HepG2 (cell line): ENCODE data around the gene NUDT22. TPM values are rescaled to one million over a fixed set of nuclear protein-coding genes. Genes with fewer than 3 reads are reported as not detected.

Experiments
- AHR ChIP-seq: IDR thresholded peaks from 2 replicates; pipeline ENCODE4 v1.6.1; 2018; ENCODE audit warnings: missing genetic modification reagents, missing compliant biosample characterization
- BCL6 ChIP-seq: IDR thresholded peaks from 2 replicates; pipeline ENCODE4 v1.6.1; 2016; ENCODE audit warnings: missing genetic modification reagents, missing compliant biosample characterization
- BHLHE40 ChIP-seq: IDR thresholded peaks from 2 replicates; pipeline ENCODE4 v1.6.1; 2011; ENCODE audit warnings: low read length, improper control_type of control experiment
- CC2D1A ChIP-seq: sonication (generic); formaldehyde crosslinking; IDR thresholded peaks from 2 replicates; pipeline ENCODE4 v1.8.1; 2023; ENCODE audit warnings: mild to moderate bottlenecking, missing genetic modification reagents
- FLYWCH1 ChIP-seq: sonication (generic); formaldehyde crosslinking; IDR thresholded peaks from 2 replicates; pipeline ENCODE4 v1.8.1; 2023; ENCODE audit warnings: mild to moderate bottlenecking, missing genetic modification reagents
- HNRNPLL ChIP-seq: fragments of 200-400 bp; formaldehyde crosslinking; IDR thresholded peaks from 2 replicates; pipeline ENCODE4 v1.6.1; 2017; ENCODE audit warnings: mild to moderate bottlenecking, low read depth, low read length; ENCODE audit not compliant: poor library complexity, severe bottlenecking
- HOXD1 ChIP-seq: sonication (generic); formaldehyde crosslinking; IDR thresholded peaks from 2 replicates; pipeline ENCODE4 v1.5.0; 2020; ENCODE audit warnings: missing genetic modification reagents
- JUND ChIP-seq: sonication (generic); formaldehyde crosslinking; IDR thresholded peaks from 2 replicates; pipeline ENCODE4 v1.8.0; 2022; ENCODE audit warnings: mild to moderate bottlenecking, missing genetic modification reagents
- KDM6A ChIP-seq: IDR thresholded peaks from 2 replicates; pipeline ENCODE4 v1.6.1; 2016; ENCODE audit warnings: low read depth
- MYNN ChIP-seq: sonication (generic); formaldehyde crosslinking; IDR thresholded peaks from 2 replicates; pipeline ENCODE4 v1.4.0; 2020; ENCODE audit warnings: mild to moderate bottlenecking, low read depth, missing genetic modification reagents
- NFE2 ChIP-seq: sonication (generic); formaldehyde crosslinking; IDR thresholded peaks from 2 replicates; pipeline ENCODE4 v1.4.0; 2020; ENCODE audit warnings: missing genetic modification reagents
- NFKBIZ ChIP-seq: IDR thresholded peaks from 2 replicates; pipeline ENCODE4 v1.6.1; 2018; ENCODE audit warnings: missing genetic modification reagents, missing compliant biosample characterization
- PAF1 ChIP-seq: IDR thresholded peaks from 2 replicates; pipeline ENCODE4 v1.6.1; 2016; ENCODE audit warnings: missing genetic modification reagents, missing compliant biosample characterization
- RFX5 ChIP-seq: IDR thresholded peaks from 2 replicates; pipeline ENCODE4 v1.6.1; 2011; ENCODE audit warnings: low read depth, low read length, improper control_type of control experiment
- SOX5 ChIP-seq: IDR thresholded peaks from 2 replicates; pipeline ENCODE4 v1.6.1; 2016; ENCODE audit warnings: borderline replicate concordance
- SPEN ChIP-seq: sonication (generic); formaldehyde crosslinking; IDR thresholded peaks from 2 replicates; pipeline ENCODE4 v1.5.1; 2020; ENCODE audit warnings: low read depth, mild to moderate bottlenecking, missing genetic modification reagents
- THYN1 ChIP-seq: sonication (generic); formaldehyde crosslinking; IDR thresholded peaks from 2 replicates; pipeline ENCODE4 v1.8.1; 2023; ENCODE audit warnings: low read depth, mild to moderate bottlenecking, moderate library complexity, missing genetic modification reagents, borderline replicate concordance
- ZFP1 ChIP-seq: IDR thresholded peaks from 2 replicates; pipeline ENCODE4 v1.6.1; 2016
- ZNF138 ChIP-seq: sonication (generic); formaldehyde crosslinking; IDR thresholded peaks from 2 replicates; pipeline ENCODE4 v1.5.0; 2020; ENCODE audit warnings: mild to moderate bottlenecking, low read depth, missing genetic modification reagents
- ZNF160 ChIP-seq: sonication (generic); formaldehyde crosslinking; IDR thresholded peaks from 2 replicates; pipeline ENCODE4 v1.8.0; 2022; ENCODE audit warnings: mild to moderate bottlenecking, inconsistent platforms, missing genetic modification reagents
- ZNF605 ChIP-seq: sonication (generic); formaldehyde crosslinking; IDR thresholded peaks from 2 replicates; pipeline ENCODE4 v1.8.0; 2022; ENCODE audit warnings: mild to moderate bottlenecking, missing genetic modification reagents
- ZNF776 ChIP-seq: sonication (generic); formaldehyde crosslinking; IDR thresholded peaks from 2 replicates; pipeline ENCODE4 v1.4.0; 2020; ENCODE audit warnings: mild to moderate bottlenecking, missing genetic modification reagents
- ZSCAN30 ChIP-seq: sonication (generic); formaldehyde crosslinking; IDR thresholded peaks from 2 replicates; pipeline ENCODE4 v1.5.0; 2020; ENCODE audit warnings: mild to moderate bottlenecking, missing genetic modification reagents
- polyA plus RNA-seq, 8 experiments: library from polyadenylated mRNA; depleted of rRNA in 3 of 8; stranded (reverse) in 7 of 8; unstranded in 1 of 8; fragments of >200 nt; fragmentation: Illumina TruSeq in 4 of 8; extraction: Trizol in 4 of 8; gene quantifications; 2 replicates each; pipeline versions ENCODE4 v1.2.1 to v1.2.3, GENCODE V29; 2011 to 2016; ENCODE audit warnings: low read depth in 4 of 8, missing spikeins in 1 of 8, mixed read lengths in 1 of 8; ENCODE audit not compliant: insufficient read depth in 1 of 8
- total RNA-seq, 5 experiments: library from RNA; depleted of rRNA; stranded (reverse); fragments of >200 nt; fragmentation: Illumina TruSeq; extraction: Trizol; gene quantifications; 2 replicates each; pipeline ENCODE4 v1.2.3, GENCODE V29; 2016; ENCODE audit warnings: low read depth in 1 of 5
- TF ChIP-seq, protein P1 (sequence below): sonication (generic); formaldehyde crosslinking; IDR thresholded peaks from 2 replicates; pipeline ENCODE4 v1.8.0; 2022; ENCODE audit warnings: missing genetic modification reagents, mild to moderate bottlenecking, moderate library complexity, borderline replicate concordance
- TF ChIP-seq, protein P2 (sequence below): sonication (generic); formaldehyde crosslinking; IDR thresholded peaks from 2 replicates; pipeline ENCODE4 v1.5.0; 2020; ENCODE audit warnings: mild to moderate bottlenecking, missing genetic modification reagents, borderline replicate concordance
- TF ChIP-seq, protein P3 (sequence below): sonication (generic); formaldehyde crosslinking; IDR thresholded peaks from 2 replicates; pipeline ENCODE4 v1.8.0; 2022; ENCODE audit warnings: mild to moderate bottlenecking, missing genetic modification reagents, moderate library complexity
- TF ChIP-seq, protein P4 (sequence below): IDR thresholded peaks from 2 replicates; pipeline ENCODE4 v1.6.1; 2016

Gene NUDT22
- total and polyA plus RNA-seq, 2 of the 13 experiments (the other 11 are each of a cell fraction or from before 2014, with no cell fraction given) = 33.5 to 39.8 TPM

DNA sequence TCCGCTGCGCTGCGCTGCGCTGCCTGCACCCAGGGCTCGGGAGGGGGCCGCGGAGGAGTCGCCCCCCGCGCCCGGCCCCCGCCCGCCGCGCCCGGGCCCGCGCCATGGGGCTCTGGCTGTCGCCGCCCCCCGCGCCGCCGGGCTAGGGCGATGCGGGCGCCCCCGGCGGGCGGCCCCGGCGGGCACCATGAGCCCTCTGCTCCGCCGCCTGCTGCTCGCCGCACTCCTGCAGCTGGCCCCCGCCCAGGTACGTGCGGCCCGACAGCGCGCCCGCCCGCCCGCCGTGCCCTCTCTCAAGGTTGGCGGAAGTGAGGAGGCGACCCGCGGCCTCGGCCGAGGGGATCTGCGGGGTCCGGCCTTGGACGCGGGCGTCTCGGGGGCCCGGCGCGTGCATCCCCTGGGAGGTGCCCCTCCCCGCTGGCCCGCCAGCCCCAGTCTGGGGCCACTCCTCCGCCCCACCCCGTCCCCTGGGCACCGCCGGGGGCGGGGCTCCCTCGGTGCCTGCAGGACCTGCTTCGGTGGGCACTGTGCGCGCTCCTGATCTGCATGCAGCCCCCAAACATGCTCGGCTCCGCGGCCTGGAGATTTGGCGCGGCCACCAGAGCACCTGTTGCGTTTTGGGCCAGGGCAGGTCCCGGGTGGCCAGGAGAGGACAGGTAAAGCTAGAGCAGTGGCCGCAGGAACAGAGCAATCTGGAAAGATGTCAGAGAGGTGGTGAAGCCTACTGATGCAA is 8.7 kb downstream of the NUDT22 start (continued):
- TF ChIP-seq, protein P1, sequence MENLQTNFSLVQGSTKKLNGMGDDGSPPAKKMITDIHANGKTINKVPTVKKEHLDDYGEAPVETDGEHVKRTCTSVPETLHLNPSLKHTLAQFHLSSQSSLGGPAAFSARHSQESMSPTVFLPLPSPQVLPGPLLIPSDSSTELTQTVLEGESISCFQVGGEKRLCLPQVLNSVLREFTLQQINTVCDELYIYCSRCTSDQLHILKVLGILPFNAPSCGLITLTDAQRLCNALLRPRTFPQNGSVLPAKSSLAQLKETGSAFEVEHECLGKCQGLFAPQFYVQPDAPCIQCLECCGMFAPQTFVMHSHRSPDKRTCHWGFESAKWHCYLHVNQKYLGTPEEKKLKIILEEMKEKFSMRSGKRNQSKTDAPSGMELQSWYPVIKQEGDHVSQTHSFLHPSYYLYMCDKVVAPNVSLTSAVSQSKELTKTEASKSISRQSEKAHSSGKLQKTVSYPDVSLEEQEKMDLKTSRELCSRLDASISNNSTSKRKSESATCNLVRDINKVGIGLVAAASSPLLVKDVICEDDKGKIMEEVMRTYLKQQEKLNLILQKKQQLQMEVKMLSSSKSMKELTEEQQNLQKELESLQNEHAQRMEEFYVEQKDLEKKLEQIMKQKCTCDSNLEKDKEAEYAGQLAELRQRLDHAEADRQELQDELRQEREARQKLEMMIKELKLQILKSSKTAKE (CRISPR knock-in tag) = peak; percentile 85
- no peak for TF ChIP-seq FLYWCH1
- no peak for TF ChIP-seq THYN1 (CRISPR knock-in tag)
- TF ChIP-seq ZNF138 (CRISPR knock-in tag) = no peak
- TF ChIP-seq HOXD1 (CRISPR knock-in tag) = peak; percentile 77; the same call in 1 of the 2 replicates
- peak; percentile 58; the same call in 1 of the 2 replicates for TF ChIP-seq ZNF160 (CRISPR knock-in tag)
- no peak for TF ChIP-seq CC2D1A
- no peak for TF ChIP-seq RFX5
- no peak for TF ChIP-seq ZNF776 (CRISPR knock-in tag)
- TF ChIP-seq, protein P2, sequence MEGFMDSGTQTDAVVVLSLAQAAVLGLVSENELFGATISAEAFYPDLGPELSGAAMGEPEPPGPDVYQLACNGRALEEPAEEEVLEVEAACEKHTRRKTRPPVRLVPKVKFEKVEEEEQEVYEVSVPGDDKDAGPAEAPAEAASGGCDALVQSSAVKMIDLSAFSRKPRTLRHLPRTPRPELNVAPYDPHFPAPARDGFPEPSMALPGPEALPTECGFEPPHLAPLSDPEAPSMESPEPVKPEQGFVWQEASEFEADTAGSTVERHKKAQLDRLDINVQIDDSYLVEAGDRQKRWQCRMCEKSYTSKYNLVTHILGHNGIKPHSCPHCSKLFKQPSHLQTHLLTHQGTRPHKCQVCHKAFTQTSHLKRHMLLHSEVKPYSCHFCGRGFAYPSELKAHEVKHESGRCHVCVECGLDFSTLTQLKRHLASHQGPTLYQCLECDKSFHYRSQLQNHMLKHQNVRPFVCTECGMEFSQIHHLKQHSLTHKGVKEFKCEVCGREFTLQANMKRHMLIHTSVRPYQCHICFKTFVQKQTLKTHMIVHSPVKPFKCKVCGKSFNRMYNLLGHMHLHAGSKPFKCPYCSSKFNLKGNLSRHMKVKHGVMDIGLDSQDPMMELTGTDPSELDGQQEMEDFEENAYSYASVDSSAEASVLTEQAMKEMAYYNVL (CRISPR knock-in tag) = peak; percentile 54; the same call in 1 of the 2 replicates
- TF ChIP-seq, protein P3, sequence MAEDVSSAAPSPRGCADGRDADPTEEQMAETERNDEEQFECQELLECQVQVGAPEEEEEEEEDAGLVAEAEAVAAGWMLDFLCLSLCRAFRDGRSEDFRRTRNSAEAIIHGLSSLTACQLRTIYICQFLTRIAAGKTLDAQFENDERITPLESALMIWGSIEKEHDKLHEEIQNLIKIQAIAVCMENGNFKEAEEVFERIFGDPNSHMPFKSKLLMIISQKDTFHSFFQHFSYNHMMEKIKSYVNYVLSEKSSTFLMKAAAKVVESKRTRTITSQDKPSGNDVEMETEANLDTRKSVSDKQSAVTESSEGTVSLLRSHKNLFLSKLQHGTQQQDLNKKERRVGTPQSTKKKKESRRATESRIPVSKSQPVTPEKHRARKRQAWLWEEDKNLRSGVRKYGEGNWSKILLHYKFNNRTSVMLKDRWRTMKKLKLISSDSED = no peak
- TF ChIP-seq SOX5 = peak; percentile 17; the same call in 1 of the 2 replicates
- no peak for TF ChIP-seq MYNN (CRISPR knock-in tag)
- TF ChIP-seq AHR (CRISPR knock-in tag) = 0 out of 2 replicates have a peak, but pooled peaks have one; percentile 59
- TF ChIP-seq ZSCAN30 (CRISPR knock-in tag) = no peak
- no peak for TF ChIP-seq PAF1
- no peak for TF ChIP-seq ZFP1
- TF ChIP-seq, protein P4, sequence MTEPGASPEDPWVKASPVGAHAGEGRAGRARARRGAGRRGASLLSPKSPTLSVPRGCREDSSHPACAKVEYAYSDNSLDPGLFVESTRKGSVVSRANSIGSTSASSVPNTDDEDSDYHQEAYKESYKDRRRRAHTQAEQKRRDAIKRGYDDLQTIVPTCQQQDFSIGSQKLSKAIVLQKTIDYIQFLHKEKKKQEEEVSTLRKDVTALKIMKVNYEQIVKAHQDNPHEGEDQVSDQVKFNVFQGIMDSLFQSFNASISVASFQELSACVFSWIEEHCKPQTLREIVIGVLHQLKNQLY = 0 out of 2 replicates have a peak, but pooled peaks have one; percentile 12
- no peak for TF ChIP-seq KDM6A (CRISPR knock-in tag)
- no peak for TF ChIP-seq ZNF605 (CRISPR knock-in tag)
- TF ChIP-seq HNRNPLL = no peak
- no peak for TF ChIP-seq JUND (CRISPR knock-in tag)
- TF ChIP-seq NFKBIZ (CRISPR knock-in tag) = no peak
- no peak for TF ChIP-seq NFE2 (CRISPR knock-in tag)
- peak; percentile 69; the same call in 1 of the 2 replicates for TF ChIP-seq SPEN (CRISPR knock-in tag)
- no peak; the same call in 1 of the 2 replicates for TF ChIP-seq BHLHE40
- no peak for TF ChIP-seq BCL6 (CRISPR knock-in tag)
